HG03354 (cell line): ENCODE measurements around the gene DHX8.
"Not testable (repeated sequence)": the region's sequence is repeated elsewhere in the genome, so short reads cannot be mapped to it uniquely, and the experiment has no call there.

ENCODE experiments used
- ATAC-seq: cut with Tn5 transposase; IDR thresholded peaks from one replicate; pipeline ENCODE4 v1.9.1; 2021; ENCODE audit warnings: mild to moderate bottlenecking; ENCODE audit not compliant: unreplicated experiment, poor library complexity, severe bottlenecking

Gene DHX8

GRCh38 chr17:43459878-43460277 lies 23.9 kb upstream of the DHX8 start:
- not testable (repeated sequence) for ATAC-seq

DNA sequence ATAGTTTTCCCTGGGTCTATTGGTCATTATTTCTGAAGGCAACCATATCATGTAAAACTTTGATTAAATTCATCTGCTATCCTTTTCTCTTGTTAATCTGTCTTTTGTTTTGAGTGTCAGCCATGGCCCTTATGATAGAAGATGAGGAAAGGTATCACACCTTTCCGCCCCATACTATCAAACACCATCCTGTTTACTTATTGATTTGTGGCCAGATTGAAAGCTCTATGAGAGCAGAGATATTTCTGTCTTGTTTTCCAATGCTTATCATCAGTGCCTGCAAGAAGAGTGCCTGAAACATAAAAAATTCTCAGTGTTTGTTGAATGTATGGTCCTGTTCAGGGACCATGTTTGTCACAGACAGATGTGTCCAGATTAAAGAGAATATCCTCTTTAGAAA lies 22.6 kb upstream of the DHX8 start:
- no peak for ATAC-seq

- not testable (repeated sequence) for ATAC-seq
Observed at GRCh38 chr17:43462569-43462968, 21.2 kb upstream of the DHX8 start.

GRCh38 chr17:43463241-43463640 lies 20.5 kb upstream of the DHX8 start:
- no peak for ATAC-seq

GRCh38 chr17:43464046-43464445 lies 19.7 kb upstream of the DHX8 start:
- ATAC-seq = no peak

- ATAC-seq = no peak
Observed at GRCh38 chr17:43465049-43465448, 18.7 kb upstream of the DHX8 start.

DNA sequence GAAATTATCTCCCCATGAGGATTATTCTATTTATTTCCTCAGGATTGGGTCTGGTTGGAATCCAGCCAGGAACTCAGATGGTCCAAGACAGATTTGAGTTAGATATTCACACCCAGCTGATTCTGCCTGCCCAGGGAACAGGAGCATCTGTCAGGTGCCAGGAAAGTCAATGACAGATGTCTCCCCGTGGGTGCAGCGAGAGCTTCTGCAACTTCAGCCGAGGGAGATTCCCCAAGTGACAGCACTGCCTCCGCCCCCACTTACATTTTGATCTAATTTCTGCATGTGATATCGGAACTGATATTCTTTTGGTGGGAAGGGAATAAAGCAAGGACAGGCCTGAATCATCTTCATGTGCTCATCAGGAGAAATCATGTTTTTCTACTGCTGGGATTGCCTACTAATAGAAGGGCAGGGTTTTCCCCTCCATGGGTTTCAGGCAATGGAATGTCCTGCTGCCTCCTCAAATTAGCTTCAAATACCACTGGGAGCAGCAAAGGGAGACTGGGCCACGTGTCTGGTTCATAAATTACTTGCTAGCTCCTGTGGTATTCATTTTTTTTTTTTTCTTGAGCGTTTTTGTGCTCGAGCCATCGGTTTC lies 15.7 kb upstream of the DHX8 start:
- no peak for ATAC-seq

DNA sequence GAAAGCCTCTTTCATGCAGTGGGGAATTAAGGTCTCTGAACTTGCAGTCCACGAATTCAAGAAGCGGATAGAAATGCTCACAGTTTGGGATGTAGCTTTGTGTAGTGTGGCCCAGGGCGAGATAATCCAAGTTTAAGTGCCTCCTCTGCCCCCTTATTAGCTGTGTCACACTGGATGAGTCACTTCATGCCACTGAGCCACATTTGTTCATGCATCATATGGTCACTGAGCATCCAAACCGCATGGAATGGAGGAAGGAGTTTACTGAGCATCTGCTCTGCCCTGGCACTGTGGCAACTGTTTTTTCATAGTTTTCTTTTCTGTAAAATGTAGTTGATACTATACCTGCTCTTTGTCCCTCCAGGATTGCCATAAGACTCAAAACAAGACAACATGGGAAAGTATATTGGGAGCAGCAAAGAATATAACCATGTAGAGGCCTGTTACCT lies 15.1 kb upstream of the DHX8 start:
- no peak for ATAC-seq

- ATAC-seq = no peak
Observed at GRCh38 chr17:43469145-43469544, 14.6 kb upstream of the DHX8 start.

DNA sequence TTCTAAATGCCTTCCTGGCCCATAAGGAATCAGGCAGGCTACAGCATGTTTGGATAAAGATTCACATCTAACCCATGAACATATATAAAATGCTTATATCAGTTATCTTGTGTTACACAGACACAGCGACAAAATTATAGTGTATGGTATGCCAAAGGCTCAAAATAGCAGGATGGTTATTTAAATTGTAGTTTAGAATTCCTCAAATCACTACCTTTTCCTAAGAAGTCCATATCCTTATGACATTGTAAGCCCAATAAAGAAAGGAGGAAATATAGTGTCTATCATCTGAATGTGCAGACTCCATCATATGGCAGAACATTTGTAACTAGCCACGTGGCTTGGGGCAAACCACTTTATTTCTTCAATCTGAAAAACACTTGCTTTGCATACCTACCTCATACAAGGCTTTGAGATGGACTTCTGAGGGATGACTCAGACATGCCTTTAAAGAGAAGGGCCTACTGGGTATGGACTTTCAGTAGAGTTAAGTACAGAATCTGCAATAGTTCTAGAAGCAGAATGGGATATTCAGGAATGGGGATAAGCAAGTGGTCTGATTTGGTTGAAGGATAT lies 12.1 kb upstream of the DHX8 start:
- ATAC-seq = no peak

DNA sequence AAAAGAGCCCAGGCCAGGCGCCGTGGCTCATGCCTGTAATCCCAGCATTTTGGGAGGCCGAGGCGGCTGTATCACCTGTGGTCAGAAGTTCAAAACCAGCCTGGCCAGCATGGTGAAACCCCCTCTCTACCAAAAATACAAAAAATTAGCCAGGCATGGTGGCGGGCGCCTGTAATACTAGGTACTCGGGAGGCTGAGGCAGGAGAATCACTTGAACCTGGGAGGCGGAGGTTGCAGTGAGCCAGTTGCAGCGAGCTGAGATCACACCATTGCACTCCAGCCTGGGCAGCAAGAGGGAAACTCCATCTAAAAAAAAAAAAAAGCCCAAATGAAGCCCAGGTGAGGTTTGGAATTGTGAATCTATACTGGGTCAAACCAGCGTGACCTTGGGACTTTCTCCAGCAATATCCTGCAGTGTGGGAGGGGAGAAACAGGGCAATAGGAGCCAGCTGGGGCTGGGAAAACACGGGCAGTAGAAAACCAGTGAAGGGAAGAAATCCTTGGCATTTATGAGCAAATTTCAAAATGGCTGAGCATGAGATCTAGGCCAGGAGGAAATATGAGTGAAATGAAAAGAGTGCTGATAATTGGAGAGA lies 8.2 kb upstream of the DHX8 start:
- no peak for ATAC-seq

GRCh38 chr17:43476306-43476705 lies 7.5 kb upstream of the DHX8 start:
- not testable (repeated sequence) for ATAC-seq

DNA sequence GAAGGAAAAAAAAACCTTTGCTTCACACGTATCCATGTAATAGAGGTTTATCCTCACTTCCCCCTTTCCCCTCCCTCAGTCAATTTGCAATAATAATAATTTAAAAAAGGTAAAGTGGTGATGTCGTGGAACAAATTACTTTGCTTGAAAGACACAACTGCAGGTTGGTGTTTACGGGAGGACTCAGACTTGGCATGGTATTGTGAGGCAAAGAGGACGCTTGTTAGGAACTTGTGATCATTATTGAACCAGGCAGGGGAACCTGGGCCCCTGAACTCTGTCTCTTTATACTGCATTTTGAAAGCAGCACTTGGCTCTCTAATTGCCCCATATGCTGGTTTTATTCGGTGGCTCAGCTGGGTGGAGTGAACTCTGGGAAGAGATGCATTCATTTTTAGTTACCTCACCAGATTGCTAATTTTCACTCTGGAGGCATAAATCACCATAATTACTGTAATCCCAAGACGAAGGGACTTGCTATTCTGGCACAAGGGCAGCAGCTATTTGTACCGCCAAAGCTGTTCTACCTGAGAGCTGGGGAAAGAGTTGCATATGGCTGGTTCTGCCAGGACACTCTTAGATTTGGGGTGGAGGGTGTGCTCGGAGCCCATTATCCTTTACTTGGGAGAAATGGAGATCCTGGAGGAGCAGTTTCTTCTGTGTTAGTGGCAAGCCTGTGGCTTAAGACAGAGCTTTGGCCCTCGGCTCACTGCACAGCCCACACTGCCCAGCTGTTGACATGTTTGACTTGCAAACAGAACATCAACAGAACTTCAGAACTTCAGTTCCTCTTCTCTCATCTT lies 5.7 kb upstream of the DHX8 start:
- ATAC-seq = no peak

DNA sequence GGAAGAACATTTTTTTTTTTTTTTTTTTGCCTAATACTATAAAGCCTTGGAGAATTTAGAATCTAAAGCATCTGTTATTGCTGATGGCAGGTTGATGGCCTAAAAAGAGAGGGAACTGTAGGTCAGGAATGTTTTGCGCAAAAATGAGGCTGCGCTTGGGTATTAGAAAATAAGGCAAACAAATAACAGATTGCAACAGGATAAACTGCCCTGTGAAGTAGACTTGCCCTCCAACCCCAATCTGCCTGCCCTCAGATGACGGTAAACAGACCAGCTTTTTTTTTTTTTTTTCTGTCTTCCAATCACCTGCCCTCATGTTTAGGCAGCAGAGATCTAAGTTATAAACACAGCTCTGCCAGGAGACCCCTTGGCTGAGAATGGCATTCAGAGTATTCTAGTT lies 3.8 kb upstream of the DHX8 start:
- ATAC-seq = no peak

GRCh38 chr17:43482103-43483012 lies 1.4 kb upstream of the DHX8 start:
- no peak for ATAC-seq

DNA sequence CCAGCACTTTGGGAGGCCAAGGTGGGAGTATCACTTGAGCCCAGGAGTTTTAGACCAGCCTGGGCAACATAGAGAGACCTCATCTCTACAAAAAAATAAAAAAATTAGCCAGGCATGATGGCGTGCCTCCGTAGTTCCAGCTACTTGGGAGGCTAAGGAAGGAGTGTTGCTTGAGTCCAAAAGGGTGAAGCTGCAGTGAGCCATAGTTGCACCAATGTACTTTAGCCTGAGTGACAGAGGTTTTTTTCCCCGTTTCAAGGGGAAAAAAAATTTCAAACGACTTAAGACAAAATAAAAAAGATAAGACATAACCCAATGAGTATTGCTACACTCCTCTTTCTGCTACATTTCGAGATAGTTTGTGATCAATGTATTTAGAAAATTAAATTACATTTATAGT lies 6.8 kb downstream of the DHX8 start:
- ATAC-seq = no peak

GRCh38 chr17:43509440-43509839 lies 25.7 kb downstream of the DHX8 start:
- ATAC-seq = not testable (repeated sequence)

GRCh38 chr17:43511199-43511598 lies 27.4 kb downstream of the DHX8 start:
- not testable (repeated sequence) for ATAC-seq

DNA sequence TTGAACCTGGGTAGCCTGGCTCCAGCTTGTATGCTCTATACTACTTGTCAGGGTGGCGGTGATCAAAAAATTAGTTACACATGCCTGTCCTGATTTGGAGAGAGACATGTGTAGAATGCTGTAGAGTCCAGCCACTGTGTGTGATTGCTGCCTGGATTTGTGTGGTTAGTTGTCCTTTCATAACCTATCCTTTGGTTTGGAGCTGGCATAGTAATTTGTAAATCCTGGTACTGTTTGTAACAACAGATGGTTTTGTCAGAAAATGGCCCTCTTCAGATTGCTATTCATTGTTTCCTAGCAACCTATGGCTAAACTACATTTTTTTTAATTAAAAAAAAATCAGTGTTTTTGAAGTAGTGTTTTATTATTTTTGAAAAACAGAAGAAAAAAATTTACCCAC lies 31.9 kb downstream of the DHX8 start:
- no peak for ATAC-seq

DNA sequence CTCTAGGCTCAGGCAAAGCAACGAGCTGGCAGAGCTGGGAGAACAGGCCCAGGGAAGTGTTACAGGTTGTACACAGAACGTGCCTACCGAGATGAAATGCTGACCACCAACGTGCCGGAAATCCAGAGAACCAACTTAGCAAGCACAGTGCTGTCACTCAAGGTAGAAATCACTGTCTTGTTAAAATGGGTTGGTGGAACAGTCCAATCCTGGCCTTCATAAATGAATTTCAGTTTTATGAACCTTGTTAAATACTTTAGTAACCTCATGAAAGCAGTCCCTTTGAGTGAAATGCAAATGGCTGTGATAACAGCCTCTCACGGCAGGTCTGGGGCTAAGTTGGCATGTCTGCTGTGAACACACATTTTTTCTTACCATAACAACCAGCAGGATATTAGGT lies 33.4 kb downstream of the DHX8 start:
- no peak for ATAC-seq
